Umbilical cord (tissue), 2 donors: ENCODE data around the gene RAB4B. TPM values are rescaled to one million over a fixed set of nuclear protein-coding genes. Genes with fewer than 3 reads are reported as not detected.
"Not testable (repeated sequence)": the region's sequence is repeated elsewhere in the genome, so short reads cannot be mapped to it uniquely, and the experiment has no call there.

Source experiments
- DNase-seq: peaks from one replicate; pipeline ENCODE4 v3.0.0-alpha.2; 2015; ENCODE audit warnings: low spot score
- total RNA-seq: library from RNA; depleted of rRNA; stranded (reverse); fragments of >200 nt; gene quantifications from one replicate; pipeline ENCODE4 v1.2.3, GENCODE V29; 2014; ENCODE audit warnings: low replicate concordance; ENCODE audit not compliant: insufficient read depth

Gene RAB4B
- total RNA-seq, 1 donor from 2014 or later, result 3.1 TPM

DNA sequence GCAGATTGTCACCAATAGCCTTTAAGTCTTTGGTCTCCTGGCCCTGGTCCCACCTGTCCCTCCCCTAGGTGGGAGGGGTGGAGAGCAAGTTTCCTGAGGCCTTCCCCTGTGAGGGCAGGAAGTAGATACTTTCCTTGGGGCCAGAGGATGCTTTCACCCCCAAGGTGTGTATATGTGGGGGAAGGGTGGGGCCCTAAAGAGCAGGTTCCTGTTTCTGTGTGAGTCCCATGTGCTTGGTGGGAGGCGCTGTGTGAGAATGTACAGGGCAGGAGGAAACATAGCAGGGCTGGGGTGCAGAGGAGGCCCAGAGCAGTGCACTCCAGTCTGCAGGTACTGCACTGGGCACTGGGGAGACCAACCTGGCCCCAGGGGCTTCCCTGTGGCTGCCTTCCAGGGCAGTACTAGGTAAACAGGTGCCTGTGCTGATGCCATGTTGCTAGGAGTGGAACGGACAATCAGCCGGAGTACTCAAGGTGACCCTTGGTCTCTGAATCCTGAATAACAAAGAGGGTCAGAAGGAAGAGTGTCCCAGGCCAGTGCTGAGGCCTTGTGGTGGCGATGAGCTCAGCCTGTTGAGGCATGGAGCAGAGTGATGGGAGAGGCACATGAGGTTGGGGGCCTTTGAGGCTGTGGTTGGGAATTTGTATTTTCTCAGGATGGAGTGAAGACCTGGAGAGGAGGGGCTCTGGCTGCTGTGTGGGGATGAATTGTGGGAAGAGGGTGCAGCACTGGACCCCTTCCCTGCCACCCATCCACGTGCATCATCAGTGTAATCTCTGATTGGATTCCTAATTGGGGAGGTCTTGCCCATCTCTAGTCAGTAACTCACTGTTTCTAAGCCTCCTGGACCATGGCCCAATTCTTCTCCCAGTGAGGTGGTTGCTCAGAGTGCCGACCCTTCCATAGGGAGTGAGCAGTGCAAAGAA is 26.1 kb downstream of the RAB4B start:
- DNase-seq, result no peak

DNA sequence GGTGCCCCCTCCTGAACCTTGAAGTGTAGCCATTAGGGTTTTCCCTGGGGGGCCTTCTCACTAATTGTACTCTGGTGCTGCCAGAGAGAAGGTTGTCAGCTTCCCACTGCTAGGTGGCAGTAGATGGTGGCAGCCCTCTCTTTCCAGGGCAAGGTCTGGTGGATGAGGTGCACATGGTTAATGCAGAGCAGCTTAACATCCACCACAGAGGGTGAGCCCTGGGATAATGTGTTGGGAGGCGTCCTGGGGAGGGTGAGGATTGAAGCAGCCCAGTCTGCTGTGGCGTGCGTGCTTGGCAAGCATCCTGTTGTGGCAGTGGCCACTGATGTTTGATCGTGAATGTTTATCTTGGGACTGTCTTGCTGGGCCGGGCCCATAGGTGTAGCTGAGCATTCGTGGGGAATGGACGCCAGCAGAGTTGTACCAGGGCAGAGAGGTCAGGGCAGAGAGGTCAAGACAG is 26.8 kb downstream of the RAB4B start:
- no peak for DNase-seq

DNA sequence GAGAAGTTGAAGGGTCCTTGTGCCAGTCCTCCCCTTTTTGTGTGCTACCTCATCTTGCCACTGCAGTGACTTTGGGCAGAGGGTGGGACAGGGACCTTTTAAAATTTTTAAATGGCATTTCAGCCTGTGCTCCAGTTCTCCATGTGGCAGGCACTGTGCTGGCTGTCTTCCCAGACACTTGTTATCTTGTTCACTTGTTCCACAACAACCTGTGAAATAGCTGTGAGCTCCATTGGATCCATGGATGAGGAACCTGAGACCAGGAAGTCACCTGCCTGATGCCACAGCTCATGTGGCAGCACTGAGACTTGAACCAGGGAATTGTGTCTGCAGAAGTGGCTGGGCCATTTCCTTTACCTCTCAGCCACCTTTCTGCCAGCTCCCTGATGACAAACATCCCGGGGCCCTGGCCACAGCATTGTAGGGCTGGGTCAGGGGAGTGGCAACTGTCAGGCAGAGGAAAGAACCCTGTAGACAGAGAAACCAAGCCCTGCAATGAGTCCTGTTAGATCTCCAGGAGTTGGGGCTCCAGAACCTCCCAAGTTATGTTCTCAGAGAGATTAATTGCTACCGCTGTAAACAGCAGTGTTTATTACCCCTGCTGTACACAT is 27.3 kb downstream of the RAB4B start:
- no peak for DNase-seq

DNA sequence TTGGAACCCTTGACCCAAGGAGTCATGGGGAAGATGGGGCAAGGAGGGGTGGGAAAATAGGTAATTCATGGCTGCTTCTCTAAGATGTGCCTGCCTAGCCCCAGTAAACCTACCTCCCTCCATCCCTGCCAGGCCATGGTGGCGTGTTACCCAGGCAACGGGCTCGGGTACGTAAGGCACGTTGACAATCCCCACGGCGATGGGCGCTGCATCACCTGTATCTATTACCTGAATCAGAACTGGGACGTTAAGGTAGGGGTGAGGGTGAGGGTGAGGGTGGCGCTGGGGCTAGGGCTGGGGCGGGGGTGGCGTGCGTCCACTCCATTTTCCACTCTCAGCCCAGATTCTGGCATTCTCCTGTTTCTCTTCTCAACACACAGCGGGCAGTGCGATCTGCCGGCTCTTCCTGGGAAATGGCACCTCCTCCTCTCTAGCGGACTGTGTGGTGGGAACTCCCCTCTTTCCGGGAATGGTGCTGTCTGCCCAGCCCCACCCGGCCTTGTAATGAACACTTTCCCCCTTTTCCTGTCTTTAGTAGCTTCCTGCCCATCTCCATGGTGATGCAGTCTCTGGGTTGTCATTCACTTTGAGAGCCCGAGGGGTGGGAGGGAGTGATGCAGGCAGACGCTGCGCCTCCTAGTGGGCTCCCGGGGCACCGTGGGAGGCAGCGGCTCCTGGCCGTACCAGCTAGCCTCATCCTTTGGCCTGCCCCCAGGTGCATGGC is 28.5 kb downstream of the RAB4B start:
- DNase-seq, result peak; percentile 98

DNA sequence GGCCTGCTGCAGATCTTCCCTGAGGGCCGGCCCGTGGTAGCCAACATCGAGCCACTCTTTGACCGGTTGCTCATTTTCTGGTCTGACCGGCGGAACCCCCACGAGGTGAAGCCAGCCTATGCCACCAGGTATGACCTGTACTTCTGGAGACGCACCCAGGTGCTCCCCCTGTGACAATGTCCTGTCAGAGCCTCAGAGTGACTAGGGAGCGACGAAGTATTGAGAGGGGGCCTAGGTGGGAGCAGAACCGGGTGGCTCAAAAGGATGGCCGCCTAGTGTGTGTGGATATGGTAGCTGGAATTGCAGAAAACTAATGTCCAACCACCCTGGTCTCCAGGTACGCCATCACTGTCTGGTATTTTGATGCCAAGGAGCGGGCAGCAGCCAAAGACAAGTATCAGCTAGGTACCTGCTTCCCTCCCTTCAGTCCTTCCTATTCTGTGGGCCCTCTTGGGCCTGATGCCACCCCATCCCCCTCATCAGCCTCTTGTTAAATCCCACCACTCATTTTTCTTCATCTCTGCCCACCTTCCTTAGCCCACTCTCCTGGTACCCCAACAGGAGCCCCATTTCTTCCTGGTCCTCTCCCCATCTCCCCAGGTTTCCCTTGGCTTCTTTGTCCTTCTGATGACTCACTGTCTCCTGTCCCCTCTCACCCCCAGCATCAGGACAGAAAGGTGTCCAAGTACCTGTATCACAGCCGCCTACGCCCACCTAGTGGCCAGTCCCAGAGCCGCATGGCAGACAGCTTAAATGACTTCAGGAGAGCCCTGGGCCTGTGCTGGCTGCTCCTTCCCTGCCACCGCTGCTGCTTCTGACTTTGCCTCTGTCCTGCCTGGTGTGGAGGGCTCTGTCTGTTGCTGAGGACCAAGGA is 29.3 kb downstream of the RAB4B start:
- DNase-seq, result no peak

DNA sequence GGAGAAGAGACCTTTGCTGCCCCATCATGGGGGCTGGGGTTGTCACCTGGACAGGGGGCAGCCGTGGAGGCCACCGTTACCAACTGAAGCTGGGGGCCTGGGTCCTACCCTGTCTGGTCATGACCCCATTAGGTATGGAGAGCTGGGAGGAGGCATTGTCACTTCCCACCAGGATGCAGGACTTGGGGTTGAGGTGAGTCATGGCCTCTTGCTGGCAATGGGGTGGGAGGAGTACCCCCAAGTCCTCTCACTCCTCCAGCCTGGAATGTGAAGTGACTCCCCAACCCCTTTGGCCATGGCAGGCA is 29.9 kb downstream of the RAB4B start:
- no peak for DNase-seq

DNA sequence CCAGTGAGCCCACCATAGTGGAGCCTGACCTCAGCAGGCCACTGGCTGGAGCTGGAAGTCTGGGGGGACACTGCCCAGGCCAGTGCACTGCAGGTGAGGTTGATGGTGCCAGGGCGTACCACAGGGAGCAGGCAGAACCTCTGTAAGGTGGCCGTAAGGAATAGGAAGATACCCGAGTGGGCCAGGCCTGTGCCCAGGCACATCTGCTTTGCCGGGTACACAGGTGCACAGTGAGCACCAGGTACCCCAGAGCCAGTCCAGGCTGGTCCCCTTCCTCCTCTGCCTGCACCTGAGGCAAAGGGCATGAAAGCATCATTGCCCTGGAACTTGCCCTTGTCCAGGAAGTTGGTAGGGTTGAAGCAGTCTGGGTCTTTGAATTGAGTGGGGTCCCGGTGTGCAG is 30.4 kb downstream of the RAB4B start:
- DNase-seq, result no peak

DNA sequence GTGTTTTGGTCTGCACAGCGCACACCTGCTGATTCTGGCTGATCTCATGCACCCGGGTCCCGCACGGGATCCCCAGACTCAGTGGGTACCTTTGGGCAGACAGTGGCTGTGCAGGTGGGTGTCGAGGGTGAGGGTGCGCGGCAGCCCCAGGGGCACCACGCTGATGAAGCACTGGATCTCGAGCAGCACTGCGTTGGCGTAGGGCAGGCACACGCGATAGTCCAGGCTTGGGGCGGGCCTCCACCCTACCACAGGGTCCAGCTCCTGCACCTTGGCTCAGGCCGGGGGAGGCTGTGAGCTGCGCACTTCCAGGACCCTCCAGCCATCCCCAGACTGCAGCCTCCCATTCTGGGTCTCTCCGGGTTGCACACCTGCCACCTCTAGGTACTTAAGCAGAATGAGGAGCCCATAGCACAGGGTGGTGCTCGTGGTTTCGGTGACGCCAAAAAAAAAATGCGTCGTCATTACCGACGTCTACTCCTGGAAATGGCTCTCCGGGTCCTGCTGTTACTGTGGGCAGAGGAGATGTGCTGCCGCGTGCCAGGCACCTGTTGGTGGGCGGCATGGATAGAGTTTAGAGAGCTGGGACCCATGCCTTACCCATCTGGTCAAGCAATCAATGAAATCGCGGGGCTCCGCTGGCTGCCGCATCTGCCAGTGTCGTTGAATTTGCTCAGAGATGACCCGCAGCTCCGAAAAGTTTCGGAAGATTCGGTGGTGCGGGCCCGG is 31.5 kb downstream of the RAB4B start:
- no peak for DNase-seq

DNA sequence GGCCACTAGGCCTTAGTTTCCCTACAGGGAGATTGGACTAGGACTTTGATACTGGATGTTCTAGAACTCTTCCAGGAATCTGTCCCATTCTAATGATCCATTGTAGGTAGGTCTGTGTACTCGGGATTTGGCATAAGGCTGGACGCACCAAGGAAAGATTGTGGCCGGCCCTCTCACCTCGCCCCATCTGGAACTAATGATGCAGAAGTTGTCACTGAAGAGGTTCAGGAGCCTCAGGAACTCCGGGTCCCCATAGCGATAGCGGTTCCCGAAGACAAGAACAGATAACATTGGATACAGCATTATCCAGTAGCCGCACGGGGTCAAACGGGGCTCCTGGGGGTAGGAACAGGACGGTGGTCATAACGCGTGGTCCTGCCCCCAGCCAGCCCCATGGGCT is 32.1 kb downstream of the RAB4B start:
- DNase-seq, result no peak

DNA sequence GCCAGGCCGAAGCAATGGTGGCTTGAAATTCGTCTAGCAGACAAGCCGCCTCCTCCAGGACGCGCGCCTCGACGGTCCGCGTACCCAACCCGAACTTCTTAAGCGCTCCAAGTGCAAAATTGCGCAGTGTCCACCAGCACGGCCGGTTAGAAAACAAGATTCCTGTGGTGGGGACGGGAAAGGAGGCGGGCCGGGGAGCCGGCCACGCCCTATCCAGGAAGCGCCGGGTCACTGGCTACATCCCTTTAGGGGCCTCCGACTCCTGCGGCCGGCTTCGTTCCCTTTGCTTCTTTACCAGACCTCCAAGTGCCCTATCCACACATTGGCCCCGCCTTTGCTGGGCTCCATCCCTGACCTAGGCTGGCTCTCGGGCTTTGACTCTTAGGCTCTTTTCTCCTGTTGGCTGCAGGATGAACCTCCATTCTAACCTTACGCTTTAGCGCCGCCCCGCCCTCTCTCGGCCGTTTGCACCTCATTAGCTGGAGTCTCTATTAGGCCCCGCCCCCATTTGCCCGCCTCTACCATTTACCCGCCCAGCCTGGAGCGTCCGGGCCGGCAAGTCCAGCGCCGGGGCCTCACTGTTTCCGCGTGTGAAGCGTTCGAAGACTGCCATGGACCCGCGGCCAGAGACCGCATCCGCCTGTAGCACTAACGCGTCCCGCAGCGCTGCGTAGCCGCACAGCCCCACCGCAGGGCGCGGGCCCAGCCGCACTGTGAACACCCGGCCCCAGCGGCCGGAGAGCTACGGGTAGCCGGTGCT is 32.8 kb downstream of the RAB4B start:
- DNase-seq, result peak; percentile 93

DNA sequence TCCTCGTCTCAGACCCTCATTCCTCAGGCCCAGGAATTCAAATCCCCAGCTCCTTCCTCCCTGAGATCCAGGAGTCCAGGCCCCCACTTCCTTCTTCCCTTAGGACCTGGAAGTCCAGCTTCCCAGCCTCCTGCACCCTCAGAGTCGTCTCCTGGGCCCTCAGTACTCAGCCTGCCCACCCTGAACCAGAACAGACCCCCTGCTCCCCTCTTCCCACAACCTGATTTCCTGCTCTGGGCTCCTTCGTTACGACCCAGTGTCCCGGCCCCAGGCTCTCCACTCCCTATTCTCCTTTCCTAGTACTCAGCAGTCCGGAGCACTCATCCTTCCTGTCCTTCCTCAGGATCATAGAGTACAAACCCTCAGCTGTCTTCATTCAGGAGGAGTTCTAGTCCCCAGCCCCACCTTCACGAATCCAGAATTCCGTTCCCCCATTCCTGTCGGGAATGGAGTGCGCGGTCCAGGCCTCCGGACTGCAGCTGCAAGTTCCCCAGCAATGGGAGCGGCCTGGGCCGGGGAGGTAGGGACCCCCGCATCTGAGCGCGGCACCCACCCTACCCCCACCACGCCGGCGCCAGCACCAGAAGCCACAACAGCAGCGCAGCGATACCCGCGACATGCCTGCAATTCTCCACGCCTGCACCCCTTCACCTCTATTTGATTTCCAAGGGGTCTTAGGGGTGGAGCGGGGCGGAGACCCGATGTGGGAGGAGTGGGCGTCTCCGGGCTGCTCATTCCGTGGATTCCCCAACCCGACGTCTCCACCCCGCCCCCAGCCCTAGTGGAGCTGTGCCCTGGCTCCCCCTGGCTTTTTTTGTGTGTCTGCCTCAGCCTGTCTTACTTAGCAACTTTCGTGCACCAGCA is 33.7 kb downstream of the RAB4B start:
- peak; percentile 61 for DNase-seq

DNA sequence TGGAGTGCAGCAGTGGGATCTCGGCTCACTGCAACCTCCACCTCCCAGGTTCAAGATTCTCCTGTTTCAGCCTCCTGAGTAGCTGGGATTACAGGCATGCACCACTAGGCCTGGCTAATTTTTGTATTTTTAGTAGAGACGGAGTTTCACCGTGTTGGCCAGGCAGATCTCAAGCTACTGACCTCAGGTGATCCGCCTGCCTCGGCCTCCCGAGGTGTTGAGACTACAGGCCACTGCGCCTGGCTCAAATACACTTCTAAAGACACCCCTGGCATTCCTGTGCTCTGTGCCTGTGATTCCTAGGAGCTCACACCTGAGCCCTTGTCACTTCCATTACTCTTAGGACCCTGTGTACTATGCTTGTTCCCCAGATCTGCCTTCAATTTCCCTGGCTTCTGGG is 34.5 kb downstream of the RAB4B start:
- DNase-seq, result not testable (repeated sequence)

DNA sequence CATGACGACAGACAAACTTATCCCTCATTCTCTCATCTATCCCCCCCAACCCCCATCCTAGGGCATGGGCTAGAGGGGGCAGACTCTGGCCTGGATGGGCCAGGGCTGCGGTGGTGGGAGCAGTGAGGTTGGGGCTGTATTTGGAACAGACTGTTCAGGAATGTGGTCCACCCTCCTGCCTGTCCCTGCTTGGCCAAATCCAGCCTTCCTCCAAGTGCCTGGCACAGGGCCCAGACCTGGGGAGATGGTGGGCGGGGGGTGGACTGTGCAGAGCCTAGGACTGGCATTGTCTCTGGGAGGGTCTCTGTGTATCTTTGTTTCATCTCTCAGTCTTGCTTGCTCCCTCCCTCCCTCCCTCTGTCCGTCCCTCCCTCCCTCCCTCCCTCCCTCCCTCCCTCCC is 35.1 kb downstream of the RAB4B start:
- DNase-seq, result peak; percentile 69

DNA sequence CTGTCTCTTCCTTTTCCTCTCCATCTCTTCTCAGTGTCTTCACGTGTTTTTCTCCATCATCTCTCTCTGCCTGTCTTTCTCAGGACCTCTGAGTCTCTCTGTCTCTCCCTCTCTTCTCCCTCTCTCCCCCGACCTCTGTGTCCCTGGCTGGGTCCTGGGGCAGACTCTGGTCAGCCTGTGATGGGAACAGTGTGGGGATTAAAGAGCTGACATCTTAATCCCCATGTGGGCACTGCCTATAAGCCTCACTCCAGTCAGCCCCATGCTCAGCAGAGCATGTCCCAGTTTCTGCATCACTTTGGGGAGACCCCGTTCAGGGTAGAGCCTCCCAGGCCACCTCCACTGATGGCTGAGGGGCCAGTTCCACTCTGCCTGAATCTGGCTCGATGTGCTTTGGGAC is 37.2 kb downstream of the RAB4B start:
- no peak for DNase-seq

DNA sequence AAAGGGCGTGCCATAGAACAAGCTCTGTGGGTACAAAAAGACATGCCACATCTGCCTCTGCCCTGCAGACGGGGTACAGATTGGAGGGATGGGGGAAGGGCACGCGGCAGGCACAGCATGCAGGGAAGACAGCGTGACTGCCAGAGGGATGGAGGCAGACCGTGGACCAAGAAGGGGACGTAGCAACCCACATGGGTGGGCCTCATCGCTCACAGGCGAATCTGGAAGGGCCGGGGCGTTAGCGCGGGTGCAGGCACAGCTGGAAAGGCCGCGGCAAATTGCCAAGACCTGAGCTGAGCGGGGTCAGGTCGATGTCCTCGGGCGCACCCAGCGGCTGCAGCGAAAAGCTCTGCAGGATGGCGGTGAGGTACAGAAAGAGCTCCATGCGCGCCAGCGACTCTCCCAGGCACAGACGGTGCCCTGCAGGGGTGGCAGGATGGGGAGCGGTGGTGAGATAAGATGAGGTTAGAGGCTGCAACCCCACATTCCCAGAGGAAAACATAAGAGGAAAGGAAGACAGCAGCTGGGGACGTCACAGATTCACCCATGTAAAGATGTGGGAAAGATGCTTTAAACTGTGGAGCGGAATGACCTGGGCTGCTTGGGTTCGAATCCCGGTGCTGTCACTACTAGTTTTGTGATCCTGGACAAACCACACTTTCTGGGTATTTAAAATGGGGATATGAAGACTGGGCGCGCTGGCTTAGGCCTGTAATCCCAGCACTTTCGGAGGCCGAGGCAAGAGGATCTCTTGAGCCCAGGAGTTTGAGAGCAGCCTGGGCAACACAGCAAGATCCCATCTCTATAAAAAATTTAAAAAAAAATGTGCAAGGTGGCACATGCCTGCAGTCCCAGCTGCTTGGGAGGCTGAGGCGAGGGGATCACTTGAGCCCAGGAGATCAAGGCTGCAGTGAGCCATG is 40.7 kb downstream of the RAB4B start:
- peak; percentile 69 for DNase-seq

DNA sequence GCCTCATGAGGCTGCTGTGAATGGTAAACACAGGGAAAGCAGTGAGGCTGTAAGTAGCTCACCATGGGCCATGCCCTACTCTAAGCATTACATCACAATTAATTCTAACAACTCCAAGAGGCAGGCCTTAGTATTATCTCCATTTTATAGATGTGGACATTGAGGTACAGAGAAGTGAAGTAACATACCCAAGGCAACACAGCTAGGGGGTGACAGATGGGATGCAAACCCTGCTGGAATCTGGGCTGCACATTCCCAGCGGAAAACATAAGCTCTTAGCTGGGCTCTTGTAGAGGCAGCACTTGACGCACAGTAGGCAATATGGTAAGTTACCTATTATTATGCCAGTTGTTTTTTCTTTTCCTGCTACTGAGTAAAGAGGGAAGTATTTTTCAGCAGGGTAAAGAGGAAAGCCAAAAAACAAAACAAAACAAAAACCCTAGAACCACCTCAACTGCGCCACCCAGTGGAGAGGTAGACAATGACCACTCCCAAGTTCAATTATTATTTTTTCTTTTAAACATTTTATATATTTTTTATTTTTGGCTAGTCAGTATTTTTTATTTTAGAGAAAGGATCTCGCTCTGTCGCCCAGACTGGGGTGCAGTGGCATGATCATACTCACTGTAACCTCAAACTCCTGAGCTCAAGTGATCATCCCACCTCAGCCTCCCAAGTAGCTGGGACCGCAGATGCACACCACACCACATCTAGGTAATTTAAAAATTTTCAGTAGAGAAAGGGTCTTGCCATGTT is 41.6 kb downstream of the RAB4B start:
- not testable (repeated sequence) for DNase-seq

DNA sequence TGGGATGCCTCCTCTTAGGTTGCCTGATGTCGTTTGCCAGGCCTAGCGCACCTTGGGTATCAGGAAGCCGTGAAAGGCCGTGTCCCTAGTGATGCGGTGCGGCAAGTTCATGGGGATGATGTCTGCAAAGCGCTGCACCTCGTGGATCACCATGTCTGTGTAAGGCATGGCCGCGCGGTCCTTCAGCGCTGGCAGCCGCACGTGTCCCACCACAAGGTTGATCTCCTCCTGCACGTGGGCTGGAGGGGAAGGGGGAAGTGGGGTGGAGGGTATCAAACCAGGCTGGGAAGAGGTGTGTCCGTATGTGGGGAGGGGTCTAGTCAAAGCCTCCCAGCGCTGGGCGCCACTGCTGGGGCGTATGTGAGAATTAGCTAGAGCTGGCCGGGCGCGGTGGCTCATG is 44.1 kb downstream of the RAB4B start:
- no peak for DNase-seq
